Heart right ventricle (tissue), 16 donors: ENCODE data around the gene ATP5F1B. TPM values are rescaled to one million over a fixed set of nuclear protein-coding genes. Genes with fewer than 3 reads are reported as not detected.
"Not testable (repeated sequence)": the region's sequence is repeated elsewhere in the genome, so short reads cannot be mapped to it uniquely, and the experiment has no call there.

Source experiments
- ATAC-seq, 8 donors: fragments of 200-7000 bp; cut with Tn5 transposase; one replicate each; pipeline ENCODE4 v1.9.1; 2020; ENCODE audit warnings: mild to moderate bottlenecking in 8 of 8, moderate library complexity in 8 of 8, moderate number of reproducible peaks in 1 of 8
- DNase-seq, 2 donors: peaks; one replicate each; pipeline ENCODE4 v3.0.0-alpha.2; 2020
- H3K27ac ChIP-seq, 10 donors: fragments of 200-600 bp; sonication (generic) in 2 of 10; one replicate each; pipeline versions ENCODE4 v1.5.0 to v1.8.0; 2020 to 2022; ENCODE audit warnings: mild to moderate bottlenecking in 3 of 10
- H3K27me3 ChIP-seq, 7 donors: fragments of 200-600 bp; one replicate each; pipeline ENCODE4 v1.8.0; 2021 to 2022; ENCODE audit warnings: mild to moderate bottlenecking in 2 of 7
- H3K36me3 ChIP-seq, 9 donors: fragments of 200-600 bp; sonication (generic) in 1 of 9; one replicate each; pipeline versions ENCODE4 v1.5.0 to v1.8.0; 2020 to 2022; ENCODE audit warnings: mild to moderate bottlenecking in 2 of 9
- H3K4me1 ChIP-seq, 9 donors: fragments of 200-600 bp; sonication (generic) in 1 of 9; one replicate each; pipeline versions ENCODE4 v1.5.0 to v1.8.0; 2020 to 2022; ENCODE audit warnings: mild to moderate bottlenecking in 4 of 9
- H3K4me3 ChIP-seq, 10 donors: fragments of 200-600 bp; sonication (generic) in 2 of 10; one replicate each; pipeline versions ENCODE4 v1.5.0 to v1.8.0; 2020 to 2022; ENCODE audit warnings: mild to moderate bottlenecking in 7 of 10, moderate library complexity in 2 of 10
- H3K9me3 ChIP-seq, 11 donors: fragments of 200-600 bp in 10 of 11; sonication (generic) in 2 of 11; one replicate each; pipeline versions ENCODE4 v1.5.0 to v1.8.0; 2013 to 2022; ENCODE audit warnings: mild to moderate bottlenecking in 2 of 11, control low read depth in 1 of 11, moderate library complexity in 1 of 11
- CTCF ChIP-seq, 9 donors: fragments of 200-600 bp; sonication (generic) in 2 of 9; IDR thresholded peaks; one replicate each; pipeline versions ENCODE4 v1.5.0 to v1.8.0; 2021 to 2022; ENCODE audit warnings: antibody characterized with exemption in 9 of 9, mild to moderate bottlenecking in 5 of 9, moderate library complexity in 1 of 9
- WGBS, 2 donors: extraction: QIAGEN DNeasy Blood & Tissue Kit; methylation state at CpG; one replicate each; pipeline ENCODE4 v1.1.7; 2013; ENCODE audit warnings: inconsistent platforms in 1 of 2; 5-methylcytosine and 5-hydroxymethylcytosine counted together
- intact Hi-C, 10 donors: fragments of 100-400 bp; cut with DNase I; formaldehyde crosslinking; loops; one replicate each; pipeline versions ENCODE4 v1.11.1 to v1.14.2; 2022
- polyA plus RNA-seq, 2 donors: library from polyadenylated mRNA; stranded (reverse); fragments of 200-250 nt; gene quantifications; one replicate each; pipeline ENCODE4 v1.2.3, GENCODE V29; 2013
- total RNA-seq, 10 donors: library from RNA; stranded (reverse); fragmentation: NEBNext Ultra II Directional in 3 of 10; extraction: Animal tissue kit (Norgen Biotek cat#: 25700) in 3 of 10; gene quantifications; one replicate each; pipeline versions ENCODE4 v1.2.1 to v1.2.4, GENCODE V29; 2021 to 2023
- donor health status: Arrhythmogenic right ventricular cardiomyopathy.
- donor health status: ischemic (EF 13 %, LVEDD 7.1; RV severe dilation, severe dysfunction).
- donor health status: healthy with polysubstance abuse.
- donor health status: DM: no; HTN: yes; CAD: no.
- donor health status: DM: no; HTN: no; CAD: no.
- donor health status: ischemic (EF 25% LVEDD 6.9; RV normal size, moderate dysfunction).
- donor health status: ischemic (EF 25% LVEDD 5.7; RV mildly dilated, moderate dysfunction).
- donor health status: healthy.
- donor health status: DM: yes; HTN: yes; CAD: no.
- donor health status: Ischemic cardiomyopathy.
- donor health status: ischemic (EF 35%, LVEDD 5.7; RV mildly dilated, moderate dysfunction).
- donor health status: nonischemic (EF 11% LVEDD 7.7; RV severe dilation, severe dysfunction).
- donor health status: DM: yes; HTN: yes; CAD: no.
- donor health status: PGD.
- donor health status: ischemic (EF 29% LVEDD 5.4; RV normal size, mild dysfunction).
- donor health status: nonischemic (EF 23%, LVEDD 6.1; RV moderate dilation, normal function).

The ATP5F1B gene
- total and polyA plus RNA-seq, 12 donors = 1,003 to 3,612 (median 3,231) TPM

GRCh38 chr12:56661979-56662638 is 16.3 kb upstream of the ATP5F1B start:
- no peak overlapping the region for H3K4me3 ChIP-seq
- 93 to 94% methylated on average over 13 of the region's 13 CpGs for WGBS, 2 donors
- H3K4me1 ChIP-seq = peaks cover 0 to 3% (median 0%) of the 10 kb centered on the region in 9 donors
- DNase-seq (no peak), ATAC-seq (peak in 2 of 8 donors; percentile 12 to 32)
- H3K9me3 ChIP-seq = no peaks in the 10 kb centered on the region
- no peaks in the 10 kb centered on the region for H3K27me3 ChIP-seq
- TF ChIP-seq CTCF (IDR thresholded peaks at IDR 0.05) = no peak
- H3K36me3 ChIP-seq = peaks cover 0 to 63% (median 38%) of the 10 kb centered on the region in 9 donors
- intact Hi-C loops = no loop called here
- no peak overlapping the region for H3K27ac ChIP-seq

- ATAC-seq (no peak), DNase-seq (no peak)
- H3K4me1 ChIP-seq = no peaks in the 10 kb centered on the region
- WGBS, 2 donors = 94 to 96% methylated on average over 7 of the region's 7 CpGs
- no peaks in the 10 kb centered on the region for H3K9me3 ChIP-seq
- H3K27ac ChIP-seq = no peak overlapping the region
- intact Hi-C loops = no loop called here
- peaks cover 0 to 57% (median 38%) of the 10 kb centered on the region in 9 donors for H3K36me3 ChIP-seq
- no peak overlapping the region for H3K4me3 ChIP-seq
- no peak for TF ChIP-seq CTCF (IDR thresholded peaks at IDR 0.05)
- H3K27me3 ChIP-seq = no peaks in the 10 kb centered on the region
These were observed 15.8 kb upstream of the ATP5F1B start for GRCh38 chr12:56661560-56661959.

- no peak for TF ChIP-seq CTCF (IDR thresholded peaks at IDR 0.05)
- no peaks in the 10 kb centered on the region for H3K4me1 ChIP-seq
- H3K9me3 ChIP-seq = peaks cover 0 to 15% (median 4%) of the 10 kb centered on the region in 11 donors
- H3K4me3 ChIP-seq = no peak overlapping the region
- intact Hi-C loops = no loop called here
- ATAC-seq = no peak
- WGBS, 2 donors = 94 to 95% methylated on average over 1 of the region's 1 CpG
- no peak overlapping the region for H3K27ac ChIP-seq
- no peaks in the 10 kb centered on the region for H3K27me3 ChIP-seq
- peaks cover 0 to 31% (median 13%) of the 10 kb centered on the region in 9 donors for H3K36me3 ChIP-seq
- no peak for DNase-seq
These were observed 13.1 kb upstream of the ATP5F1B start for GRCh38 chr12:56658921-56659320.

- Histone ChIP-seq H3K4me1 (no peaks in the 10 kb centered on the region), H3K9me3 (peaks cover 0 to 27% (median 7%) of the 10 kb centered on the region in 11 donors), H3K4me3 (no peak overlapping the region), H3K27me3 (no peaks in the 10 kb centered on the region), H3K27ac (no peak overlapping the region), H3K36me3 (peaks cover 0 to 19% (median 1%) of the 10 kb centered on the region in 9 donors)
- 88 to 96% methylated on average over 7 of the region's 7 CpGs for WGBS, 2 donors
- intact Hi-C loops = no loop called here
- ATAC-seq (no peak), DNase-seq (no peak)
- no peak for TF ChIP-seq CTCF (IDR thresholded peaks at IDR 0.05)
These were observed 11.9 kb upstream of the ATP5F1B start for GRCh38 chr12:56657416-56658379.

- 81 to 82% methylated on average over 5 of the region's 5 CpGs for WGBS, 2 donors
These were observed 8.0 kb upstream of the ATP5F1B start for GRCh38 chr12:56653781-56654180.

GRCh38 chr12:56648023-56648422 is 2.2 kb upstream of the ATP5F1B start:
- Histone ChIP-seq H3K4me1 (peaks cover 0 to 29% (median 25%) of the 10 kb centered on the region in 9 donors), H3K36me3 (peaks cover 0 to 18% (median 15%) of the 10 kb centered on the region in 9 donors)
- not testable (repeated sequence) for DNase-seq, H3K9me3 ChIP-seq, ATAC-seq, H3K27ac ChIP-seq, H3K27me3 ChIP-seq, H3K4me3 ChIP-seq
- 95 to 98% methylated on average over 9 of the region's 9 CpGs for WGBS, 2 donors
- intact Hi-C loops = loop anchor here in 5 of 10 donors (5.0 to 10.0 kb wide), 3 partner anchors 39 to 77 kb away; partner anchors contain the start of genes PTGES3 (in 4 of the 5) and NACA (in 1 of the 5)

More at GRCh38 chr12:56653781-56654180, 8.0 kb upstream of the ATP5F1B start:
- ATAC-seq, H3K4me3 ChIP-seq, H3K27me3 ChIP-seq, H3K4me1 ChIP-seq, DNase-seq, H3K27ac ChIP-seq, intact Hi-C loops, H3K36me3 ChIP-seq: not testable (repeated sequence)
- peaks cover 0 to 30% (median 7%) of the 10 kb centered on the region in 11 donors for H3K9me3 ChIP-seq
